Stimulated activated CD8-positive, alpha-beta memory T cell treated with anti-CD3 and anti-CD28 coated beads, Interleukin-7, amount 100 ng/mL, for 24 hours (primary cell): ENCODE data around the gene TSPAN33.
"Not testable (repeated sequence)": the region's sequence is repeated elsewhere in the genome, so short reads cannot be mapped to it uniquely, and the experiment has no call there.

Experiments used
- DNase-seq: peaks from one replicate; pipeline ENCODE4 v3.0.0-alpha.2; 2020; ENCODE audit warnings: low read depth

The TSPAN33 gene

DNA sequence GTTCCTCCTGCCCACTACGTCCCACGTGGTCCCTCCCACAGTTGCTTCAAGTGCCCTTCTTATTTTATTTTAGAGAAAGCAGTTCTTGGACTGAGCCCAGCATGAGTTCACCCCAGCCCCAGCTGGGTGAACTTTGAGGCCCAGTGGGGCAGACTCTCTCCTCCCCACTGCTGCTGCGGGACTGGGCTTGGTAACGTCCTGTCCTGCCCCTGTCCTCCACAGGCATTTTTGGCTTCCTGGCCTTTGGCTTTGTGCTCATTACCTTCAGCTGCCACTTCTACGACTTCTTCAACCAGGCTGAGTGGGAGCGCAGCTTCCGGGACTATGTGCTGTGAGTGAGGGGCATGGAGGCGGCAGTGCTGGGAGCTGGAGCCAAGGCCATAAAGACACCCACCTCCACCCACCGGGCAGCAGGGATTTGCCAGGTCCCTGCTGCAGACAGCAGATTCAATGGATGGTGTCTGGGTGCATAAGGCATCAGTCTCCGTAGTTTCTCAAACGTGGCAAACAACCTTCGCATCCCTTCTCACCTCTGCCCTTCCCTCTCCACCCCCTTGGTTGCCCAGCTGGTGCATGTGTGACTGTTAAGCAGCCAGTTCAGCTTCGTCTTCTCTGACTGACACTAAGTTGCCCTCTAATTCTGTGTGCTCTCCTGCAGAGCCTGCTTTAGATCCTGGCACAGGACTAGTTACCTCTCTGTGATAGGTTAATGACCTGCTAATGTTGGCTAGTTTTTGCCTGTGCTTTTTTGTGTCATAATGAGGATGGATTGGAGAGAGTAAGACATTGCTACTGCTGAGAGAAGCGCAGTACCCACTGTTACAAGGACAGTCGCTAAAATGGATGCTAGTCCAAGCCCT, 64.8 kb downstream of the TSPAN33 start:
- no peak for DNase-seq

DNA sequence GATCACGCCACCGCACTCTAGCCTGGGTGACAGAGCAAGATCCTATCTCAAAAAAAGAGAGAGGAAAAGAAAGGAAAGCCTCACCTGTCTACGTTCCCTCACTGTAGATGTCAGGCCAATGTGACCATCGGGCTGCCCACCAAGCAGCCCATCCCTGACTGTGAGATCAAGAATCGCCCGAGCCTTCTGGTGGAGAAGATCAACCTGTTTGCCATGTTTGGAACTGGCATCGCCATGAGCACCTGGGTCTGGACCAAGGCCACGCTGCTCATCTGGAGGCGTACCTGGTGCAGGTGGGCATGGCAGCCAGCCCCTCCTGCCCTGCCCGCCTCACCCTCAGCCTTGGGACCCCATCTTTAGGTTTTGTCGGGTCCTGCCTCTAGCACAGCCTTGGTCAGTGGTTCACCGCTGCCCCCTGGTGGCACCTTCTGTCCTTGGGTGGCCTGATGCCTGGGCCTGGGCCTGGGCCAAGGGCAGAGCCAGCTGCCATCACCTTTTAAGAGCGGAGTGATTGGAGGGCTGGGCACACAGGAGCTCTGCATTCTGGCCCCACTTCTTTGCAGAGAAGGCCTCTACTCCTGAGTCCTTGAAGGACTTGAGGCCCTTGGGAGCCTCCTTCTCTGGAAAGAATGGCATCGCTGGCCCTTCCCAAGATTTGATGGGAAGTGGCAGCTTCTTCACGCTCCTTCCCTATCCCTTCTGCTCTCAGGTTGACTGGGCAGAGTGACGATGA, 65.9 kb downstream of the TSPAN33 start:
- DNase-seq: peak; percentile 65

GRCh38 chr7:129210989-129211312, 66.4 kb downstream of the TSPAN33 start:
- DNase-seq: no peak

DNA sequence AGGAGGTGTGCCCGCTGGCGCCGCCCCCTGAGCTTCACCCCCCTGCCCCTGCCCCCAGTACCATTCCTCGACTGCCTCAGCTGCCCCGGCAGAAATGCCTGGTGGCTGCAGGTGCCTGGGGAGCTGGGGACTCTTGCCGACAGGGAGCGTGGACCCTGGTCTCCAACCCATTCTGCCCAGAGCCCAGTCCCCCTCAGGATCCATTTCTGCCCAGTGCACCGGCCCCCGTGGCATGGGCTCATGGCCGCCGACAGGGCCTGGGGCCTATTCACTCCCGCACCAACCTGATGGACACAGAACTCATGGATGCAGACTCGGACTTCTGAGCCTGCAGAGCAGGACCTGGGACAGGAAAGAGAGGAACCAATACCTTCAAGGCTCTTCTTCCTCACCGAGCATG, 67.6 kb downstream of the TSPAN33 start:
- no peak for DNase-seq

- DNase-seq: no peak
Measured at GRCh38 chr7:129212596-129212995, 68.1 kb downstream of the TSPAN33 start.

GRCh38 chr7:129213828-129214227, 69.3 kb downstream of the TSPAN33 start:
- DNase-seq: no peak

GRCh38 chr7:129215691-129216090, 71.2 kb downstream of the TSPAN33 start:
- not testable (repeated sequence) for DNase-seq

- not testable (repeated sequence) for DNase-seq
Measured at GRCh38 chr7:129216101-129216715, 71.7 kb downstream of the TSPAN33 start.

GRCh38 chr7:129216821-129217416, 72.4 kb downstream of the TSPAN33 start:
- not testable (repeated sequence) for DNase-seq

DNA sequence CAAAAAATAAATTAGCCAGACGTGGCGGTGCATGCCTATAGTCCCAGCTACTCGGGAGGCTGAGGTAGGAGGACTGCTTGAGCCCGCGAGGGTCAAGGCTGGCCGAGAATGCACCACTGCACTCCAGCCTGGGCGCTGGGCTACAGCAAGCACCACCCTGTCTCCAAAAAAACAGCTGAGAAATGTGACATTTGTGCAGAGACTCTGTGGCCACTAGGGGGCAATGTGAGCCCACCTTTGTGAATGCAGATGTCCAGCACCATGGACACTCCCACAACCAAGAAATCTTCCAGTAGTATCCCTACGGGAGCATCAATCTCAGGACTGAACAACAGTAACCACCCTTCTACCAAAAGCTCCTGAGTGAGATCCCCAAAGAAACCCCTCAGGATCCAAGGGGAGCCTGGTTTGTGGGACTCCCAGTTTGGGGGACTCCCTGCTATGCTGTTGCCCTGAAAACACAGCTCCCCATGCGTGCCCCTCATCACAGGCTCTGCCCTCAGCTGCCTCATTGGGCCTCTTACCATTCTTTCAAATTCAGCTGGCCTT, 74.1 kb downstream of the TSPAN33 start:
- peak; percentile 59 for DNase-seq

DNA sequence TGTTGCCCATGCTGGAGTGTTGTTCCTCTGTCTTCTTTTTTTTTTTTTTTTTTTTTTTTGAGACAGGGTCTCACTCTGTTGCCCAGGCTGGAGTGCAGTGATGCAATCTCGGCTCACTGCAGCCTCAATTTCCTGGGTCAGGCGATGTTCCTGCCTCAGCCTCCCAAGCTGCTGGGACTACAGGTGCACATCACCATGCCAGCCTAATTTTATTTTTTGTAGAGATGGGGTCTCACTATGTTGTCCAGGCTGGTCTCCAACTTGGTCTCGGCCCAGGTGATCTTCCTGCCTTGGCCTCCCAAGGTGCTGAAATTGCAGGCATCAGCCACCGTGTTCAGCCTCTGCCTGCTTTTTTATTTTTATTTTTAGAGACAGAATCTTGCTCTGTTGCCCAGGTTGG, 74.7 kb downstream of the TSPAN33 start:
- not testable (repeated sequence) for DNase-seq
